Subcutaneous adipose tissue (tissue), 4 donors: ENCODE data around the gene CCDC188. TPM values are rescaled to one million over a fixed set of nuclear protein-coding genes. Genes with fewer than 3 reads are reported as not detected.

Experiments used
- total RNA-seq, 4 donors: library from RNA; depleted of rRNA; stranded (reverse); fragments of >200 nt; gene quantifications; one replicate each; pipeline ENCODE4 v1.1.0, GENCODE V29; 2016
- TF ChIP-seq, protein P1 (sequence below): fragments of 450-650 bp; IDR thresholded peaks from one replicate; pipeline ENCODE4 v1.5.1; 2016; ENCODE audit warnings: low read depth, mild to moderate bottlenecking, control low read depth, antibody characterized with exemption, moderate library complexity

Gene CCDC188
- total RNA-seq, 4 donors from 2014 or later = 1.3 to 3.0 TPM; not detected in 2

DNA sequence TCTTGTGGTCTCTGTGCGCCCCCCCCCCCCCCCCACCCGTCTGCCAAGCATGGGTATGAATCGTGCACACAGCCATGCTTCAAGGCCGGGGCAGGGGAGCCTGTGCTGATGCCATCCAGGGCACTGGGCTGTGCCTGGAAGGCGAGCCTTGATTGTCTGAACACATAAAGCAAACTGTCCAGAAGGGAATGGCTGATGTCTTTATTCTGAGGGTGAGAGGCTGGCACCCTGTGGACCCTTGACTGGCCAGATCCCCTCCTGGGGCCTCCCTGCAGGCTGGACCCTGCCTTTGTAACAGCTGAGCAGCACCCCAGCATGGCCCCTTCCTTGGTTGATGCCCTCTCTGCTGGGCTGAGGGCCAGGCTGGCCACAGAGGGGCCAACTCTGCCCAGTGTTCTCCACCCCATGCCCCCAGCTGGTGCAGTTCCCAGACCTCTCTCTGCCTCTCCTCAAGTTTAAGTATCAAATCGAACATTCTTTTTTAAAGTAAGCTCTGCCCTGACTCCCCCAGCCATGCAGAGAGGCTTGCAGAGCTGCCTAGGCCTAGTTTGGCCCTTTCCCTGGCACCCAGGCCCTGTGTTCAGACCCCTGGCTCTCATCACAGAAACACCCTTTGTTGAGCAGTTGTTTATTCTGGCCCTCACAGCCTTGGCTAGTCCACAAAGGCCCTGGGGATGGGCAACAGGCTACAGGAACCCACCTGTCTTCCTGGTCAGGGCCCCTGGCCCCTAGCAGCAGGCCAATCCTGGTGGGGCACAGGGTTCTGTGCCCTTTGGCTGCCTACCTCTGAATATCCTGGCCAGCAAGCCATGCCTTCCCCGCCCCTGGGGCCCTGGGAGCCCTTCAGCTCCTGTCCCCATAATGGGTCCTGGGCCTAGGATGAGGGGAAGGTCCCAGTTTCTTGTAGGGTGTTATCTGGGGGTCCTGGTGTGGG lies 38.9 kb downstream of the CCDC188 start:
- TF ChIP-seq, protein P1, sequence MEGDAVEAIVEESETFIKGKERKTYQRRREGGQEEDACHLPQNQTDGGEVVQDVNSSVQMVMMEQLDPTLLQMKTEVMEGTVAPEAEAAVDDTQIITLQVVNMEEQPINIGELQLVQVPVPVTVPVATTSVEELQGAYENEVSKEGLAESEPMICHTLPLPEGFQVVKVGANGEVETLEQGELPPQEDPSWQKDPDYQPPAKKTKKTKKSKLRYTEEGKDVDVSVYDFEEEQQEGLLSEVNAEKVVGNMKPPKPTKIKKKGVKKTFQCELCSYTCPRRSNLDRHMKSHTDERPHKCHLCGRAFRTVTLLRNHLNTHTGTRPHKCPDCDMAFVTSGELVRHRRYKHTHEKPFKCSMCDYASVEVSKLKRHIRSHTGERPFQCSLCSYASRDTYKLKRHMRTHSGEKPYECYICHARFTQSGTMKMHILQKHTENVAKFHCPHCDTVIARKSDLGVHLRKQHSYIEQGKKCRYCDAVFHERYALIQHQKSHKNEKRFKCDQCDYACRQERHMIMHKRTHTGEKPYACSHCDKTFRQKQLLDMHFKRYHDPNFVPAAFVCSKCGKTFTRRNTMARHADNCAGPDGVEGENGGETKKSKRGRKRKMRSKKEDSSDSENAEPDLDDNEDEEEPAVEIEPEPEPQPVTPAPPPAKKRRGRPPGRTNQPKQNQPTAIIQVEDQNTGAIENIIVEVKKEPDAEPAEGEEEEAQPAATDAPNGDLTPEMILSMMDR = no peak

DNA sequence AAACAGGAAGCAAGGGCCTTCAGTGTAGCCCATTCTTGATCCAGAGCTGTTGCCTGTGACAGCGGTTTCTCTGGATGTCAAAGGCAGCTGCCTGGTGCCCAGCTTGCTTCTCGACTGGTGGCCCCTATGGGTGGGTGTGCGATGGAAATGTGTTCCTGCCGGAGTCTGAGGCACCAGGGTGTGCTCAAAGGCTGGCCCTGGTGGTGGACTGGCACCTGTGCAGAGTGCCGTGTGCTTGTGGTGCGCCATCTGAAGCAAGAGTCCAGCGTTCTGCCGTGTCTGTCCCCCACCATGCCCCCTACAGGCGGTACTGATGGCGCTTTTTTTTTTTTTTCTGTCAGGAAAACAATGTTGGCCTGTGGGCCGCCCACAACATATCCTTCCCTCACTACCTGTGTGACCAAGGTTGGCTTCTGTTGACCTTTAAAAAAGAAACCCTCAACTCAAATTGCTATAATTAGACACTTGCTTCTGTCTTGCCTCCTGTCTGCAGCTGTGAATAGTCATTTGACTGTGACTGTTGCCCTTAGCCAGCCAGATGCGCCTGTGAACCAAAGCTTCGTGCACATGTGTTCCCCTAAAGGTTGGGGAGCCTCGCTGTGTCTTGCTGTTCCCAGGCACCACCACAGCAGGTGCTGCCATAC lies 39.7 kb downstream of the CCDC188 start:
- TF ChIP-seq, protein P1 = no peak

DNA sequence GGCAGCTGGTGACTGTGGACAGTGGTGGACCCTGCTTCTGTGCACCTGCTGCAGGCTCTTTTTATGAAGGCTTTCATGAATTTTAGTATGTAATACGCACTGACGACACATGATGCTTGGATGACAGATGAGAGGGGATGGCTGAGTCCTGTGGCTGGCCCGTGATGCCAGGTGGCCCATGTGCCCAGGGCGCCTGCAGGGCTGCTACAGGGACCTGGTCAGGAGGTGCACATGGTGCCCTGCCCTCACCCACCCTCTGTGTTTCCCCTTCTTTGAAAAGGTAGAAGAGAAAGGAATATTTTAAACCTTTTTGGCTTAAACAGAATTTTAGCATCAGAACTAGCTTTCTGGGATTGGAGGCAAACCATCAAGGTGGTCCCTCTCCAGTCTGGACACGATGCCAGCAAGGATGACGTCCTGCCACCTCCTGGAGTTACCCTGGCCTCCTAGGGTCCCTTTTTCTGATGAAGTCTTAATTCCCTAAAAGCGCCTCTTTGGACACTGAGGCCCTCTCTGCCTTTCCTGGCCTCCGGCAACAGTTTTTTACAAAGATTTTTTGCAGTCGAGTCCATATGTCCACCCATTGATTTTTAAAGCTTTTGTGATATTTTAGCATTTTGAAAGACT lies 40.4 kb downstream of the CCDC188 start:
- TF ChIP-seq, protein P1 = no peak

DNA sequence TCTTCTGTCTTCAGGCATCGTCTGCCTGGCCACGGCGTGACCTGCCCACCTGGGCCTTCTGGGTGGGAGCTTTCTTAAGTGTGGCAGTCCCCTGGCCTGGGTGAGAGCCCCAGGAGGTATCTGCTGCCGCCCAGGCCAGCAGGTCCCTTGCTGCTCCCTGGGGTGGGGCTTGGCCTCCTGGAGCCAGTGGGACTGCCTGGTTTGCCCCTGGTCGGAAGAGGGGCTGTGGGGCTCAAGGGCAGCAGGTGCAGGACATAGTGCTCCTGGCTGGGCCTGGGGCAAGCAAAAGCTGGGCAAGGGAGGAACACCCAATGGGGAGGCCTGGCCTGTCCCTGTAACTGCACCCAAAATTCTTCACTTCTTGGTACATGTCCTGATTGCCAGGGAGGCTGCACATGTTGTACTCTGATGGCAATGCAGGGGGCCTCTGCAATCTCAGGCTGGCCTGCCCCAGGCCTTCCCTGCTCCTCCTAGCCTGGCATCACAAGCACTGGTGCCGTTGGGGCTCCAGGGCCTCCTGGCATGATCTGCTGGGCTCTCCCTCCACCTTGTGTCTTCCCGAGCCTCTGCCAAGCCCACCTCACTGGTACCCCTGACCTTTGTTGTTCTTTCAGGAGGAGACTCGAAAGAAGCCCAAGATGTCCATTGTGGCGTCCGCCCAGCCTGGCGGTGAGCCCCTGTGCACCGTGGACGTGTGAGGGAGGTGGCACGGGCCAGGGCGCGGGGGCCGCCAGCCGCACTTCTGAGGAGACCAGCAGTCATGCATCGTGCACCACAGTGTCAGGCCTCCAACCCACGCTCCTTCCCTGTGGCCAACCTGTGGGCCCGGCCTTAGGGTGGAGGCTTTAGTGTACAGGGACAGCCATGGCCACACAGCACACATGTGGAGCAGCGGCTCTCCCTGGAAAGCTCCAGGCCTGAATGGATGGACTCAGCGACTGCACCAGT lies 41.2 kb downstream of the CCDC188 start:
- TF ChIP-seq, protein P1 = no peak

DNA sequence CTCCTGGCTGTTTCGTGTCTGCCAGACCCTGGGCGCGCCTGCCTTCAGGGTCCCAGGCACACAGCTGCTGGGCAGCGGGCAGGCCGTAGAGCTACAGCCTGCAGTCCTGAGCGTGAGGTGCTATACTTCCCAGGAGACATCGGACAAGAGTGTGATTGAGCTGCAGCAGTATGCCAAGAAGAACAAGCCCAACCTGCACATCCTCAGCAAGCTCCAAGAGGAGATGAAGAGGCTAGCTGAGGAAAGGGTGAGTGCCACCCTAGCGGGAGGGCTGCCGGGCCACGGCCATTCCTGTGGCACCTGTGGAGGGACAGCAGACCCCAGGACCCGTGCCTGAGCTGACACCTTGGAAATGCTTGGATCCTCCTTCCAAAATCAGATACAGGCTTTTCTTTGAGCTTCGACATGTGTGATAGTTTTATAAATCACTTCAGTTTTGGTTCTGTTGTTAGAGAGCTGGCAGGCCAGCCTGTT lies 42.1 kb downstream of the CCDC188 start:
- TF ChIP-seq, protein P1 = no peak

DNA sequence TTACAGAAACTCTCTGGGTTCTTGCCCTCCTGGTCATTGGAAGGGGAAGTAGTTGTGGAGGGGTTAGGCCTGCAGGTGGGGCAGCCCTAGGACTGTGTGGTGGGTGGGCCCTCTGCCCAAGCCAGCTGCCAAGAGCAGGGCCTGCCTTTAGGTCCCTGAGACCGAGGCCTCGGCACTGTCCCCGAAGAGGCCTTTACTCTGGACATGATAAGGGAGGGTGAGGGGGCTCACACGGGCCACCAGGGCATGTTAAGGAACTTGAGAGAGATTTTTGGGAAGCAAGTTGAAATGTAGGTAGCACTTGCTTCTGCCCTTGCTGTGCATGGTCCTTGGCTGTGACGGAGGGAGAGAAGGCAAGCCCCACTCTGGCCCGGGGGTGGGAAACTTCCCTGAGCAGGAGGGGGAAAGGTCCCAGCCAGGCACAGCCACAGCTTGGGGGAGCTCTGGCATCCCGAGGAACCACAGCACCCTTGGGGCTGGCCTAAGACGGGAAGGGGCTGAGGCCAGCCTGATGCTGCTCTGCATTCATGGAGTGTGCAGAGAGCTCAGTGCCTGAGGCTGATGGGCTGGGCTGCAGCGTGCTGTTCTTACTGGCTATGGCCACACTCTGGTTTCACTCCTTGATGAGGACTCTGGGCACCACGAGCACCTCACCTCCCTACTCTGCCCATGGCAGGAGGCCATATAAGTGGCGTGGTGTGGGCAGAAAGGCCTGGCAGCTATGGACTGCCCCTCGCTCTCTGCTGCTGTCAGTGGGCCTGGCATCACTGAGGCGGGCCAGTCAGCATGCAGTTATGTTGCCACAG lies 42.7 kb downstream of the CCDC188 start:
- TF ChIP-seq, protein P1 = no peak
